Measurements from ENCODE around the gene ZNF280A. TPM values are rescaled to one million over a fixed set of nuclear protein-coding genes. Genes with fewer than 3 reads are reported as not detected.
"Not testable (repeated sequence)": the region's sequence is repeated elsewhere in the genome, so short reads cannot be mapped to it uniquely, and the experiment has no call there.

ZNF280A gene
- total RNA-seq, 1 donor from 2014 or later, result not detected

DNA sequence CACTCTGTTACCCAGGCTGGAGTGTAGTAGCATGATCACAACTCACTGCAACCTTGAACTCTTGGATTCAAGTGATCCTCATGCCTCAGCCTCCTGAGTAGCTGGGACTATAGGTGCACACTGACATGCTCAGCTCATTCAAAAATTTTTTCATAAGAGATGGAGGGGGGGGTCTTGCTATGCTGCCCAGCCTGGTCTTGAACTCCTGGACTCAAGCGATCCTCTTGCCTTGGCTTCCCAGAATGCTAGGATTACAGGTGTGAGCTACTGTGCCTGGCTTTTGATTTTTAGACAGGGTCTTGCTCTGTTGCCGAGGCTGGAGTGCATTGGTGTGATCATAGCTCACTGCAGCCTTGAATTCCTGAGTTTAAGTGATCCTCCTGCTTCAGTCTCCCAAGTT lies 25.0 kb upstream of the ZNF280A start:
- DNase-seq (ENCODE audit: low spot score), result no peak

DNA sequence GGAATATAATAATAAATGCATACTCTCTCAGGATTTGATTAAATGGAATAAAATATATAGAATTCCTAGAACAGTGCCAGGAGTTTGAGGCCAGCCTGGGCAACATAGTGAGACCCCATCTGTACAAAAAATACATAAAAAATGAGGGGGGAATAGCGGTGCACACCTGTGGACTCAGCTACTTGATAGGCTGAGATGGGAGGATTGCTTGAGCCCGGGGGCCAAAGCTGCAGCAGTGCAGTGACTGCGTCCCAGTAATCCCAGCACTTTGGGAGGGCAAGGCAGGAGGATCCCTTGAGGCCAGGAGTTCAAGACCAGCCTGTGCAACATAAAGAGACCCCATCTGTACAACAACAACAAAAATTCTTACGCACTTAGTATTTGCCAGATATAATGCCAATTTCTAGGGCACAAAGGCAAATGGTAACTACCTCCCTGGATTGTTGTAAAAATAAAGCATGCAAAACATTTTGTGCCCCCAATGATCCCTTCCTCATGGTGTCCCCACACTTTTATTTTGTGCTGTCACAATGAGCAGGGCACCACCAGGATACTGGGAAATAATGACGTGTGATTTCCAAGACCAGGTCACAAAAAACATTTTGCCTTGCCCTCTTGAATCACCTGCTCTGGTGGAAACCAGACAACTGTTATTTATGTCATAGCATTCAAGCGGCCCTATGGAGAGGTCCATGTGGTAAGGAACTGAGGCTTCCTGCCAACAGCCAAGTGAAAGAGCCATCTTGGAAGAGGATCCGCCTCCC lies 18.3 kb upstream of the ZNF280A start:
- DNase-seq (ENCODE audit: low spot score), result no peak

DNA sequence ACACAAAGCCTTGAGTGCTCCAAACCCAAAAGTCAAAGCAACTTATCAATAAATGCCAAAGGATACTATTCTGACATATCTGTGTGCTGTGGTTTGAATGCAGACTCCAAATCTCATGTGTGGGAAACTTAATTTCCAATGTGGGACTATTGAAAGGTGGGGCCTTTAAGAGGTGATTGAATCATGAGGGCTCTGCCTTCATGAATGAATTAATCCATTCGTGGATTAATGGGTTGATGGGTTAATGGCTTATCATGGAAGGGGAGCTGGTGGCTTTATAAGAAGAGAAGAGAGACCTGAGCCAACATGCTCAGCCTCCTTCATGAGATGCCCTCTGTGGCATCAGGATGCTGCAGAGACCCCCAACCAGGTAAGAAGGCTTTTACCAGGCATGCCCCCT lies 16.8 kb upstream of the ZNF280A start:
- DNase-seq (ENCODE audit: low spot score), result no peak

DNA sequence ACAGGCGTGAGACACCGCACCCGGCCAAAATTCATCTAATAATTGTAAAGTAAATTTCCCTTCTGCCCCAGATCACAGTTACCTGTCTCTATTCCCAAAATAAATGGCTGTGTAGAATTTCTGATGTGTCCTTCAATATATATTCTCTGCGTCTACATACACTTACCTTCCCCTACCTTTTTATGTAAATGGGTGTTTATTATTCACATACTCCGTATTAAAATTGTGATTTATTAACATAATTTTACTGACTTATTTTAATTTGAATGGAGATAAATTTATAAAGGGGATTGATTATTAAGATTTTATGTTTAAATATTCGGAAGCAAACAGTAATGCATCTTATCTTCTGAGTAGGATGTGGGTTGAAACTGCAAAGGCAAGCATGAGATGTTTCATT lies 16.4 kb upstream of the ZNF280A start:
- no peak for DNase-seq (ENCODE audit: low spot score)

DNA sequence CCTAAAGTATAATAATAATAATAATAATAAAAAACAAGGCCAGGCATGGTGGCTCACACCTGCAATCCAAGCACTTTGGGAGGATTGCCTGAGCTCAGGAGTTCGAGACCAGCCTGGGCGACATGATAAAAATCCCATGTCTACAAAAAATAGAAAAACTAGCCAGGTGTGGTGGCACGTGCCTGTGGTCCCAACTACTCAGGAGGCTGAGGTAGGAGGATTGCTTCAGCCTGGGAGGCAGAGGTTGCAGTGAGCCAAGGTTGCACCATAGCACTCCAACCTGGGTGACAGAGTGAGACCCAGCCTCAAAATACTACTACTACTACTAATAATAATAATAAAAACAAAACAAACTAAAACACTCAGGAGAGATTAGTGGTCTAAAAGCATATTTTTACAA lies 15.6 kb upstream of the ZNF280A start:
- DNase-seq (ENCODE audit: low spot score), result no peak

DNA sequence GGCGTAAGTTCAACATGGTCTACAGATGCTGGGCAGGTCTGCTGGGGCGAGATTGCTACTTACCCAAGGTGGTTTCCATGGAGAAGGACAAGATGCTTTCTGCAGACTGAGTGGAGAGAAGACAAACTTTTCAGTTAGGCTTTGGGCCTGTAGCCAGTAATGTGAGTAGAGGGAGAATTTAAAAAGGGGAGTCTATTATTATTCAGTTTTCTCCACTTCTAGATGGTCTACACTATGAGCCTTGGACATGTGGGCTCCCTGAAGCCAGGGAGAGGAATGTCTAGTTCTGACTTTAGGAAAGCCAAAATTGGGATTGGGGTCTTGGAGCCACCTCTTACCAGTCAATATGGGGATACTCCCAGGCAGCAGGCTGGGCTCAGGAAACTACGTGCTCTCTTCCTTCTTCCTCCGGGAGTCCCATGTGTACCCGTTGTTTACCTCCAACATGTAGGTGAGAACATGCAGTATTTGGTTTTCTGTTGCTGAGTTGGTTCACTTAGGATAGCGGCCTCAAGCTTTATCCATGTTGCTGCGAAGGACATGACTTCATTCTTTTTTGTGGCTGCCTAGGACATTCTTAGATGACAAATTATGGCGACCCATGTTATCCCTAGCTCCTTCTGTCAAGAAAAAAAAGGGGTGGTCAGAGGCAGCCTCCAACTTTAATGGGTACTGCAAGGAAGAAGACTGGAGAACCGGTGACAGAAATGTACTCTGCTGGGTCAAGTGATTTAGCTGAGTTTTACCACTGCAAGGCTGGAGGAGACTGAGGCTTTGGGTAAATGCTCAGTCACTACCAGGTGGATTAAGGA lies 14.7 kb upstream of the ZNF280A start:
- DNase-seq (ENCODE audit: low spot score), result no peak

DNA sequence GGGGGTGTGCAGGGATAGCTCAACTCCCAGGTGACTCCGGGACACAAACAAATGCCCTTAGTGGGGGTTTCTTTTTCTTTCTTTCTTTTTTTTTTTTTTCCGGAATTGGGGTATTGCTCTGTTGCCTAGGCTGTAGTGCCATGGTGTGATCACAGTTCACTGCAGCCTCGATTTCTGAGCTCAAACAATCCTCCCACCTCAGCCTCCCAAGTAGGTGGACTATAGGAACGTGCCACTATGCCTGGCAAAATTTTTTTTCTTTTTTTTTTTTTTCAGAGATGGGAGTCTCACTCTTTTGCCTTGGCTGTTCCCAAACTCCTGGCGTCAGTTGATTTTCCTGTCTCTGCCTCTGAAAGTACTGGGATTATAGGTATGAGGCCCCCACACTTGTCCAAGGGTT lies 13.8 kb upstream of the ZNF280A start:
- DNase-seq (ENCODE audit: low spot score), result no peak

DNA sequence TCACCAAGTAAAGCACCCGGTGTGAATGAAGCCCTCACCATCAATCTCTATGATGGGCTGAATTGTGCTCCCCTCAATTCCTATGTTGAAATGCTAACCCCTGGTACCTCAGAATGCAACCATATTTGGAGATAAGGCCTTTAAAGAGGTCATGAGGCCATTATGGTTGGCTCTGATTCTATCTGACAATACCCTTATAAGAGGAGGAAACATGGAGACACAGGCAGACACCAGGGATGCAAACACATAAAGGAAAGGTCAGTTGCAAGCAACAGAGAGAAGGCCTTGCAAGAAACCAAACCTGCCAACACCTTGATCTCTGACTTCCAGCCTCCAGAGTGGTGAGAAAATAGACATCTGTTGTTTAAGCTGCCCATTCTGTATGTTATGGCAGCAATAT lies 13.3 kb upstream of the ZNF280A start:
- no peak for DNase-seq (ENCODE audit: low spot score)

DNA sequence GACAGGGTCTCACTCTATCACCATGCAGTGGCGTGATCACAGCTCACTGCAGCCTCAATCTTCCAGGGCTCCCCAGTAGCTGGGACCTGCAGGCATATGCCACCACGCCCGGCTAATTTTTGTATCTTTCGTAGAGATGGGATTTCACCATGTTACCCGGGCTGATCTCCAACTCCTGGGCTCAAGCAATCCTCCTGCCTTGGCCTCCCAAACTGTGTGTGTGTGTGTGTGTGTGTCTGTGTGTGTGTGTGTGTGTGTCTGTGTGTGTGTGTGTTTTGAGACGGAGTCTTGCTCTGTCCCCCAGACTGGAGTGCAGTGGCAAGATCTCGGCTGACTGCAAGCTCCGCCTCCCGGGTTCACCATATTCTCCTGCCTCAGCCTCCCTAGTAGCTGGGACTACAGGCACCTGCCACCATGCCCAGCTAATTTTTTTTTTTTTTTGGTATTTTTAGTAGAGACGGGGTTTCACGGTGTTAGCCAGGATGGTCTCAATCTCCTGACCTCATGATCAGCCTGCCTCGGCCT lies 12.5 kb upstream of the ZNF280A start:
- DNase-seq (ENCODE audit: low spot score), result not testable (repeated sequence)

DNA sequence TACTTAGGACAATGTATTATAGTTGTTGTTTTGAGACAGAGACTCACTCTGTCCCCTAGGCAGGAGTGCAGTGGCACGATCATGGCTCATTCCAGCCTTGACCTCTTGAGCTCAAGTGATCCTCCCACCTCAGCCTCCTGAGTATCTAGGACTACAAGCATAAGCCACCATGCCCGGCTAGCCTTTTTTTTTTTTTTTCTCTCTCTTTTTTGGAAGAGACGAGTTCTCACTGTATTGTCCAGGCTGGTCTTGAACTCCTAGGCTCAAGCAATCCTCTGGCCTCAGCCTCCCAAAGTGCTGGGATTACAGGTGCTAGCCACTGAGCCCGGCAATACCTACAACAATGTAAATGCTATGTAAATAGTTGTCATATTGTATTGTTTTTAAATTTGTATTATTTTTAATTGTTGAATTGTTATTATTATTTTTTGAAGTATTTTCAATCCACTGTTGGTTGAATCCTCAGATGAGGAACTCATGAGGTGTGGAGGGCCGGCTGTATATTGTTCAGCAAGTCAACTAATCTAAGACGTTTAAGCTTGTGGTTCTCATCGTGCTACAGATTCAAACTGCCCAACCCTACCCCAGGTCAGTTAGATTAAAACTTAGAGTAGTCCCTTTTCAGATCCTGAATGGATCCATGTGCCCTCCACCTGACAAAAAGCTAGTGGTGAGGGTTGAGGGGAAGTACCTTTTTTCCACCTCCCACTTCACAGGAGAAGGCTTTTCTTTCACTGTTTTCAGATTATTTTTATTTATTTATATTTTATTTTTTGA lies 11.9 kb upstream of the ZNF280A start:
- no peak for DNase-seq (ENCODE audit: low spot score)

DNA sequence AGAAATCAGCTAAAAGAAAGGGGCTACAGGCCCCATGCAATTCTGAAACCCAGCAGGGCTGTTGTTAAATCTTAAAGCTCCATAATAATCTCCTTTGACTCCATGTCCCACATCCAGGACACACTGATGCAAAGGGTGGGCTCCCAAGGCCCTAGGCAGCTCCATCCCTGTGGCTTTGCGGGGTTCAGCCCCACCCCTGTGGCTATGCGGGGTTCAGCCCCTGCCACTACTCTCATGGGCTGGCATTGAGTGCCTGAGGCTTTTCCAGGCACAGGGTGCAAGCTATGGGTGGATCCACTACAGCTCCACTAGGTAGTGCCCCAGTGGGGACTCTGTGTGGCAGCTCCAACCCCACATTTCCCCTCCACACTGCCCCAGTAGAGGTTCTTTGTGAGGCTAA lies 8.7 kb upstream of the ZNF280A start:
- no peak for DNase-seq (ENCODE audit: low spot score)

DNA sequence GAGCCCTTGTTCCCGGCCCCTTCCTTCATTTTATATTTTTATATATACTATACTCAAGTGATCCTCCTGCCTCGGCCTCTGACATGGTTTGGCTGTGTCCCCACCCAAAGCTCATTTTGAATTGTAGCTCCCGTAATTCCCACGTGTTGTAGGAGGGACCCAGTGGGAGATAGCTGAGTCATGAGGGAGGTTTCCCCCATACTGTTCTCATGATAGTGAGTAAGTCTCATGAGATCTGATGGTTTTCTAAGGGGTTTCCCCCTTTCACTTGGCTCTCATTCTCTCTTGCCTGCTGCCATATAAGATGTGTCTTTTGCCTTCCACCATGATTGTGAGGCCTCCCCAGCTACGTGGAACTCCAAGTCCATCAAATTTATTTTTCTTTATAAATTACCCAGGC lies 7.2 kb upstream of the ZNF280A start:
- DNase-seq (ENCODE audit: low spot score), result no peak

DNA sequence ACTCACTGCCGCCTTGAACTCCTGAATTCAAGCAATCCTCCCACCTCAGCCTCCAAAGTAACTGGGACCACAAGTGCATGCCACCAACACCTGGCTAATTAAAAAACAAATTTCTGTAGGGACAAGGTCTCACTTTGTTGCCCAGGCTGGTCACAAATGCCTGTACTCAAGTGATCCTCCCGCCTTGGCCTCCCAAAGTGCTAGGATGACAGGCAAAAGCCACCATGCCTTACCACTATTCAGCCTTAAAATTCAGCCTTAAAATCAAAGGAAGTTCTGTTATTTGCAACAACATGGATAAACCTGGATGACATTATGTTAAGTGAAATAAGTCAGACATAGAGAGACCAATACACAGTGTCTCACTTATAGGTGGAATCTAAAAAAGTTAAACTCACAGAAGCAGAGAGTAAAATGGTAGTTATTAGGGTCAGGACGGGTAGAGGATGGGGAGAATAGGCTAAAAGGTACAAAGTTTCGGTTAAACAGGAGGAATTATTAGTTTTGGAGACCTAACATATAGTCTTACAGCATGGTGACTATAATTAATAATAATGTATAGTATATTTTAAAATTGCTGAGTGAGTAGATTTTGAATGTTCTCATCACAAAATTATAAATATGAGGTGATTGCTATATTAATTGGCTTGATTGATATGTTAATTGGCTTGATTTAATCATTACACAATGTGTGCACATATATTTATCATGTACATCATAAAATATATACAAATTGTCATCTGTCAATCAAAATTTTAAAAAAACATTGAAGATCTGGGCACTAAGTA lies 6.2 kb upstream of the ZNF280A start:
- no peak for DNase-seq (ENCODE audit: low spot score)

DNA sequence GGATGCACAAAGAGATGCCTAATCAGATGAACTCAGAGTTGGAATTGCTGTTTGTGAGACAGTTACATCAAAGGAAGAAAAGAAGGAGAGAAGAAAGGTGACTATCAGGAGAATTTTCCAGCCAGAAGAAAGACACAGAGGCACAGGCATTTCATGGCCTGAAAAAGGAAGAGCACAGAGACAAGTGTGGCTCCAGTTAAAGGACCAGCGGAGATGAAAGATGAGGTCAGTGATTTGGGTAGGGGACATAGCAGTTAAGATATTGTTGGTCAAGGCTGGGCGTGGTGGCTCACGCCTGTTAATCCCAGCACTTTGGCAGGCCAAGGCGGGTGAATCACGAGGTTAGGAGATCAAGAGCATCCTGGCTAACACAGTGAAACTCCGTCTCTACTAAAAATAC lies 3.4 kb upstream of the ZNF280A start:
- DNase-seq (ENCODE audit: low spot score), result no peak

DNA sequence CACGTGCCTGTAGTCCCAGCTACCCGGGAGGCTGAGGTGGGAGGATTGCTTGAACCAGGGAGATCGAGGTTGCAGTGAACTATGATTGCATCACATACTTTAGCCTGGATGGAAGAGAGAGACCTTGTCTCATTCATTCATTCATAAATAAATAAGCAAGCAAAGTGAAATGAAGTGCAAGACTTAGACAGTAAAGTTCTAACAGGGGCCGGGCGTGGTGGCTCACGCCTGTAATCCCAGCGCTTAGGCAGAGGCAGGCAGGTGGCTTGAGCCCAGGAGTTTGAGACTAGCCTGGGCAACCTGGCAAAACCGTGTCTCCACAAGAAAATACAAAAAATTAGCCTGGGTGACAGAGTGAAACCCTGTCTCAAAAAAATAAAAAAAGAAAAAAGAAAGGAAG lies 1.6 kb upstream of the ZNF280A start:
- no peak for DNase-seq (ENCODE audit: low spot score)

DNA sequence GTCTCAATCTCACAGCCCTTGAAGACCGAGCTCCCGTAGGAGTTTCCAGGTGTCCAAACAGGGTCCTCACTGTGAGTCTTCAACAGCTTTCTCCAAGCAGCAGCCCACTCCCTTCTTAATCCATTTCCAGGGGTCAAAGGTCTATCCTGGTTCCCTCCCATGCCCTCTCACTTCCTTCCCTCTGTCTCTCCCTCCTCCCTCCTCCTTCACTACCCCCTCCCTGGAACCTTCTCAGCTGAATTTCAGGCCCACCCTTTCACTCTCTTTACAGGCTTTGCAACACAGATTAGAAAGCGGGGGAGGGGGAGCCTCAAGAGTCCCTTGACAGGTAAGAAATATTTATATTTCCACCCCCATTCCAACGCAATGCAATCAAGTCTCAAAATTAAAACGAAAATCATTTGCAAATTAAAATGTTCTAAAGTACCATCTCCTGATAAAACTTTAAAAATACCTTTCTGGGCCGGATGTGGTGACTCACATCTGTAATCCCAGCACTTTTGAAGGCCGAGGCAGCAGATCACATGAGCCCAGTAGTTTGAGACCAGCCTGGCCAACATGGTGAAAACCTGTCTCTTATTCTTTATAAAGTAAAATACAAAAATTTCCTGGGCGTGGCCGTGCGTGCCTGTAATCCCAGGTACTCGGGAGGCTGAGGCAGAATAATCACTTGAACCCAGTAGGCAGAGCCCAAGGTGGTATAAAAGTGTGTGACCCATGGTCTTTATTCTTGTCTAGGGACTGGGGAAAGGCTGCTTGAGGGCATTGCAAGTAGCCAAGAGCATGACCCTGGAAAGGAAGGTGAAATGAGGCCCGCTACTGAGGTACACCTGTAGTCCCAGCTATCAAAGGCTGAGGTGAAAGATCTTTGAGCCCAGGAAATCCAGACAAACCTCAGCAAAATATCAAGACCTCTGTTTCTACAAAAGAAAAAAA lies 865 bp upstream of the ZNF280A start:
- DNase-seq (ENCODE audit: low spot score), result no peak

DNA sequence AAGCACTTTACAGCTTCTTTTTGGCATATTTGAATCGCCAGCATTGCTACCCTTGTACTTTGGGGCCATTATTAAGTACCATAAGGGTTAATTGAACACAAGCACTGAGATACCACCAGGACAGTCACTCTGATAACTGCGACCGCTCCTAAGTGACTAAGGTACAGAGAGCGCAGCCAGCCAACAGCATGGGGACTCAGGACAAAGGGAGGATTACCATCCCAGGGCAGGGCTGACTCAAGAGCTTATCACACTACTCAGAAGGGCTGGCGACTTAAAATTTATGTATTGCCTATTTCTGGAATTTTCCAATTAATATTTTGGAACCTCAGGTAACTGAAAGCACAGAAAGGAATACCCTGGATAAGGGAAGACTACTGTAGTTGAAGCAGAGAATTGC lies 479 bp downstream of the ZNF280A start:
- DNase-seq (ENCODE audit: low spot score), result no peak

DNA sequence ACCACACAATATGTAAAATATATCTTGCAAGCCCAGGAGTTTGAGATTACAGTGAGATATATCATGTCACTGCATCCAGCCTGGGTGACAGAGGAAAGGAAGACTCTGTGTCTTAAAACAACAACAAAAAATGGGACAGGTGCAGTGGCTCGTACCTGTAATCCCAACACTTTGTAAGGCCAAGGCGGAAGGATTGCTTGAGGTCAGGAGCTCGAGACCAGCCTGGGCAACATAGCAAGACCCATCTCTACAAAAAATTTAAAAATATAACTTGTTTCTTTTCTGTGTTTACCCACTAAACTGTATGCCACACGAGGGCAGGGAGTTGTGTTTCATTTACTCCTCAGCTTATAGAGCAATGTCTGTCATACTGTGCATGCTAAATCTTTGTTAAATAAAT lies 3.1 kb downstream of the ZNF280A start:
- no peak for DNase-seq (ENCODE audit: low spot score)

DNA sequence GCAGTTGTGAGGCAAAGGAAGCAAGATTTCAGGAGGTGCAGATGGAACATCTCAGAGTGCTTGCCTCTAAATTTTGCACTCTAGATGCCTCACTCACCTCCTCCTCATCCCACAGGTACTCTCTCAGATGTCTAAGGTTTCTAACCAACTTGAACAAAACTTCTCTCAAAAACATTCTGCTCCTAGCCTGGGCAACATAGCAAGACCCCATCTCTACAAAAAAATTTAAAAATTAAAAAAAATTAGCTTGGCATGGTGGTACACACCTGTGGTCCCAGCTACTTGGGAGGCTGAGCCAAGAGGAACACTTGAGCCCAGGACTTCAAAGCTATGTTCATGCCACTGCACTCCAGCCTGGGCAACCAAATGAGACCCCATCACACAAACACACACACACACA lies 4.2 kb downstream of the ZNF280A start:
- no peak for DNase-seq (ENCODE audit: low spot score)

DNA sequence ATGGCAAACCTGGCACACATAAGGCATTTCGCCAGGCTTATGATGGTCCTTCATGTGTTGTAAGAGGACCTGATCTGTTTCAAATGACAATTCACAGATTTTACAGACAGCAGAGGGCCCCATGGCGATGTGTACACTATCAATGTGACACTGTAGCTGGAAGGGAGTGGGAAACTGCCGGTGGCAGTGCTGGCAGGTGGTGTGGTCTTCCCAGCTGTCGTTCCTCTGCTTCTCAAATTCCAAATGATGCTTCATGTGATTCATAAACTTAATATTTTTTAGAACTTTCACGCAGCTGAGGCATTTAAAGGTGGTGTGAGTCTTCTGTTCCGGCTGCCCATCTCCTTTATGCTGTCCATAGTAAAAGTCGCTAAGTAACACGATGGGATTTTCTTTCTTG lies 5.6 kb downstream of the ZNF280A start:
- not testable (repeated sequence) for DNase-seq (ENCODE audit: low spot score)

Data from mucosa of gallbladder (tissue), 1 donor.